Liver (tissue), 9 donors: ENCODE measurements around the gene YAF2. TPM values are rescaled to one million over a fixed set of nuclear protein-coding genes. Genes with fewer than 3 reads are reported as not detected.

Experiments
- DNase-seq: peaks from one replicate; pipeline ENCODE4 v3.0.0-alpha.2; 2017; ENCODE audit warnings: low spot score
- H3K27ac ChIP-seq, 2 donors: one replicate each; pipeline ENCODE4 v1.7.0; 2013; ENCODE audit warnings: inconsistent platforms in 2 of 2, low read length in 2 of 2, control low read depth in 1 of 2, low read depth in 1 of 2, mild to moderate bottlenecking in 1 of 2
- H3K27me3 ChIP-seq, 4 donors: one replicate each; pipeline versions ENCODE4 v1.6.1 to v1.7.0; 2013; ENCODE audit warnings: low read length in 3 of 4, inconsistent platforms in 1 of 4, mild to moderate bottlenecking in 1 of 4, moderate library complexity in 1 of 4; ENCODE audit not compliant: control insufficient read depth in 4 of 4, insufficient read depth in 4 of 4
- H3K36me3 ChIP-seq, 4 donors: one replicate each; pipeline versions ENCODE4 v1.6.1 to v1.7.0; 2013; ENCODE audit warnings: low read length in 3 of 4, mild to moderate bottlenecking in 3 of 4, low read depth in 1 of 4, moderate library complexity in 1 of 4; ENCODE audit not compliant: control insufficient read depth in 4 of 4, insufficient read depth in 3 of 4
- H3K4me1 ChIP-seq, 4 donors: one replicate each; pipeline versions ENCODE4 v1.6.1 to v1.7.0; 2013; ENCODE audit warnings: low read length in 3 of 4, mild to moderate bottlenecking in 3 of 4, moderate library complexity in 1 of 4; ENCODE audit not compliant: control insufficient read depth in 4 of 4, insufficient read depth in 4 of 4
- H3K4me3 ChIP-seq, 3 donors: one replicate each; pipeline versions ENCODE4 v1.6.1 to v1.7.0; 2013; ENCODE audit warnings: low read length in 3 of 3, control low read depth in 1 of 3, low read depth in 1 of 3, mild to moderate bottlenecking in 1 of 3
- H3K9ac ChIP-seq, 2 donors: one replicate each; pipeline ENCODE4 v1.7.0; 2013; ENCODE audit warnings: low read length in 2 of 2, mild to moderate bottlenecking in 2 of 2, moderate library complexity in 2 of 2, control low read depth in 1 of 2, low read depth in 1 of 2
- H3K9me3 ChIP-seq, 4 donors: one replicate each; pipeline versions ENCODE4 v1.6.1 to v1.7.0; 2013; ENCODE audit warnings: low read length in 3 of 4; ENCODE audit not compliant: control insufficient read depth in 4 of 4
- EGR1 ChIP-seq, 2 donors: IDR thresholded peaks; 2 replicates each; pipeline ENCODE4 v1.6.1; 2016 to 2018; ENCODE audit warnings: antibody characterized with exemption in 2 of 2, low read depth in 2 of 2
- FOXA1 ChIP-seq: IDR thresholded peaks from 2 replicates; pipeline ENCODE4 v1.6.1; 2016; ENCODE audit warnings: antibody characterized with exemption
- FOXA2 ChIP-seq: IDR thresholded peaks from 2 replicates; pipeline ENCODE4 v1.6.1; 2016; ENCODE audit warnings: antibody characterized with exemption
- GABPA ChIP-seq, 2 donors: IDR thresholded peaks in 1 of 2; conservative IDR thresholded peaks in 1 of 2; 2 replicates each; pipeline ENCODE4 v1.6.1; 2016; ENCODE audit warnings: antibody characterized with exemption in 2 of 2, mild to moderate bottlenecking in 1 of 2, moderate library complexity in 1 of 2
- HNF4A ChIP-seq, 2 donors: conservative IDR thresholded peaks; 2 replicates each; pipeline ENCODE4 v1.6.1; 2016; ENCODE audit warnings: antibody characterized with exemption in 2 of 2, mild to moderate bottlenecking in 2 of 2
- HNF4G ChIP-seq: IDR thresholded peaks from 2 replicates; pipeline ENCODE4 v1.6.1; 2016; ENCODE audit warnings: antibody characterized with exemption
- JUND ChIP-seq, 2 donors: IDR thresholded peaks; 2 replicates each; pipeline ENCODE4 v1.6.1; 2016; ENCODE audit warnings: antibody characterized with exemption in 2 of 2
- NR2F2 ChIP-seq: IDR thresholded peaks from 2 replicates; pipeline ENCODE4 v1.6.1; 2016; ENCODE audit warnings: antibody characterized with exemption
- RAD21 ChIP-seq, 2 donors: IDR thresholded peaks; 2 replicates each; pipeline ENCODE4 v1.6.1; 2016; ENCODE audit warnings: antibody characterized with exemption in 2 of 2, mild to moderate bottlenecking in 2 of 2
- RXRA ChIP-seq, 2 donors: IDR thresholded peaks; 2 replicates each; pipeline ENCODE4 v1.6.1; 2017 to 2018; ENCODE audit warnings: antibody characterized with exemption in 2 of 2, mild to moderate bottlenecking in 1 of 2
- SP1 ChIP-seq: IDR thresholded peaks from 2 replicates; pipeline ENCODE4 v1.6.1; 2018; ENCODE audit warnings: antibody characterized with exemption, mild to moderate bottlenecking
- TAF1 ChIP-seq: conservative IDR thresholded peaks from 2 replicates; pipeline ENCODE4 v1.6.1; 2016; ENCODE audit warnings: antibody characterized with exemption, mild to moderate bottlenecking
- YY1 ChIP-seq: IDR thresholded peaks from 2 replicates; pipeline ENCODE4 v1.6.1; 2016; ENCODE audit warnings: antibody characterized with exemption, mild to moderate bottlenecking
- WGBS: extraction: QIAGEN DNeasy Blood & Tissue Kit; methylation state at CpG from one replicate; pipeline ENCODE4 v1.1.7; 2013; 5-methylcytosine and 5-hydroxymethylcytosine counted together
- polyA plus RNA-seq, 2 donors: library from polyadenylated mRNA; stranded (reverse) in 1 of 2; unstranded in 1 of 2; fragments of 200-250 nt in 1 of 2; fragments of >200 nt in 1 of 2; fragmentation: Nextera tagmentation in 1 of 2; extraction: Ambion mirVana in 1 of 2; gene quantifications; one replicate each; pipeline versions ENCODE4 v1.2.1 to v1.2.3, GENCODE V29; 2013 to 2015
- total RNA-seq, 2 donors: library from RNA; depleted of rRNA; stranded (reverse); fragments of >200 nt; gene quantifications; one replicate each; pipeline ENCODE4 v1.2.3, GENCODE V29; 2014
- TF ChIP-seq, protein P1 (sequence below): IDR thresholded peaks from 2 replicates; pipeline ENCODE4 v1.6.1; 2016; ENCODE audit warnings: antibody characterized with exemption
- TF ChIP-seq, protein P2 (sequence below): IDR thresholded peaks from 2 replicates; pipeline ENCODE4 v1.6.1; 2016; ENCODE audit warnings: antibody characterized with exemption, mild to moderate bottlenecking
- TF ChIP-seq, protein P3 (sequence below): IDR thresholded peaks from 2 replicates; pipeline ENCODE4 v1.6.1; 2016; ENCODE audit warnings: antibody characterized with exemption
- TF ChIP-seq, protein P4 (sequence below): fragments of 150-350 bp; IDR thresholded peaks from 2 replicates; pipeline ENCODE4 v1.5.1; 2017; ENCODE audit warnings: improper control_type of control experiment, low read depth, low read length; ENCODE audit not compliant: missing input control
- TF ChIP-seq, protein P5 (sequence below): IDR thresholded peaks from 2 replicates; pipeline ENCODE4 v1.6.1; 2016; ENCODE audit warnings: antibody characterized with exemption
- donor health status: healthy.
- donor health status: healthy.
- donor health status: healthy.
- donor health status: healthy.
- donor health status: healthy.

The YAF2 gene
- total and polyA plus RNA-seq, 4 donors = 7.3 to 22.9 (median 16.2) TPM

DNA sequence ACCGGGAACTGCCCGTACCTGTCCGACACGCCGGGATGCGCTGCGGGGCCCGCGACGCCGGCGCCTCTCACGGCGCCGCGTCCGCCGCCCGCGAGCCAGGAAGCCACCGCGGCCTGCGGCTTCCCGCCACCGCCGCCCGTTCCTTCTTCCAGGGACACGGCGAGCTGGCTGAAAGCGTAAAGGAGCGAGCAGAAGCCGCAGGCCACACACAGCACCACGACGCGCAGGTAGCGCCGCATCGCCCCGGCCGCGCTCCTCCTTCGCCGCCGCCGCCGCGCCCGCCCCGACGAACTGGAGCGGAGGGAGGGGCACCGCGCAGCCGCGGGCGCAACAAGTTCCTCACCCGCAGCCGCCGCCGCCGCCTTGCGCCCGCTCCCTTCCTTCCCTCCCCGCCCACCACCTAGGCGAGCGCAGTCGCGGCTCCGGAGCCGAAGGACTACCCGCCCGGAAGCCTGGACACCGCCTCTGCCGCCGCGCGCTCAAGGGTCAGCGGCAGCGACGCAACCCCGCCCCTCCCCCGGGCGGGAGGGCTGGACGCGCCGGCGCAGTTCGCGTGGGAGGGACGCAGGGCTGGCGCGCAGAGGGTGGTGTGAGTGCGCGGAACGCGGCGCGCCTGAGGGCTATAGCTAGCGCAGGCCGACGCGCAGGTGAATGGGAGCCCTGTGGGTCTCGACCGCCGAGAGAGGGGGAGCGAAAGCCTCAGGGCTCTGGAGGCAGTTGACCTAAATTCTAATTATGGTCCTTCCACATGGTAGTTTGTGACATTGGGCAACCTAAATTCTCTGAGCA lies 93.4 kb downstream of the YAF2 start, which contains the start of gene GXYLT1:
Gene GXYLT1 (minus strand): TSS at position 467 of the 789 bp plus-strand sequence. CDS start 228 bp downstream, at position 239.
- H3K27ac ChIP-seq = peak within 1 kb of the TSS; percentile 84 to 86
- H3K9ac ChIP-seq = peak within 1 kb of the TSS; percentile 30 to 77
- WGBS = under 1% methylated on average over 106 of the region's 106 CpGs
- DNase-seq = peak; percentile 90
- H3K4me1 ChIP-seq = peaks cover 0 to 20% (median 15%) of the 10 kb centered on the region in 4 donors
- H3K36me3 ChIP-seq = no peaks in the 10 kb centered on the region
- H3K27me3 ChIP-seq = no peaks in the 10 kb centered on the region
- peak within 1 kb of the TSS; percentile 84 to 97 (median 87) for H3K4me3 ChIP-seq
- TF ChIP-seq YY1 (peak; percentile 56), RXRA (IDR thresholded peaks at IDR 0.05) (no peak), GABPA (IDR thresholded peaks at IDR 0.05 in 1 of 2, conservative IDR thresholded peaks at IDR 0.05 in 1 of 2) (peak in 1 of 2 donors; percentile 75), JUND (IDR thresholded peaks at IDR 0.05) (no peak), TAF1 (no peak), SP1 (peak; percentile 32), FOXA1 (no peak), NR2F2 (no peak), EGR1 (IDR thresholded peaks at IDR 0.05; ENCODE audit: low read depth in 2 of 2) (peak; percentile 65 to 87), HNF4A (conservative IDR thresholded peaks at IDR 0.05) (no peak), RAD21 (IDR thresholded peaks at IDR 0.05) (peak; percentile 17 to 49), HNF4G (no peak), FOXA2 (no peak)
- TF ChIP-seq, protein P1, sequence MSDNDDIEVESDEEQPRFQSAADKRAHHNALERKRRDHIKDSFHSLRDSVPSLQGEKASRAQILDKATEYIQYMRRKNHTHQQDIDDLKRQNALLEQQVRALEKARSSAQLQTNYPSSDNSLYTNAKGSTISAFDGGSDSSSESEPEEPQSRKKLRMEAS = no peak
- TF ChIP-seq, protein P2, sequence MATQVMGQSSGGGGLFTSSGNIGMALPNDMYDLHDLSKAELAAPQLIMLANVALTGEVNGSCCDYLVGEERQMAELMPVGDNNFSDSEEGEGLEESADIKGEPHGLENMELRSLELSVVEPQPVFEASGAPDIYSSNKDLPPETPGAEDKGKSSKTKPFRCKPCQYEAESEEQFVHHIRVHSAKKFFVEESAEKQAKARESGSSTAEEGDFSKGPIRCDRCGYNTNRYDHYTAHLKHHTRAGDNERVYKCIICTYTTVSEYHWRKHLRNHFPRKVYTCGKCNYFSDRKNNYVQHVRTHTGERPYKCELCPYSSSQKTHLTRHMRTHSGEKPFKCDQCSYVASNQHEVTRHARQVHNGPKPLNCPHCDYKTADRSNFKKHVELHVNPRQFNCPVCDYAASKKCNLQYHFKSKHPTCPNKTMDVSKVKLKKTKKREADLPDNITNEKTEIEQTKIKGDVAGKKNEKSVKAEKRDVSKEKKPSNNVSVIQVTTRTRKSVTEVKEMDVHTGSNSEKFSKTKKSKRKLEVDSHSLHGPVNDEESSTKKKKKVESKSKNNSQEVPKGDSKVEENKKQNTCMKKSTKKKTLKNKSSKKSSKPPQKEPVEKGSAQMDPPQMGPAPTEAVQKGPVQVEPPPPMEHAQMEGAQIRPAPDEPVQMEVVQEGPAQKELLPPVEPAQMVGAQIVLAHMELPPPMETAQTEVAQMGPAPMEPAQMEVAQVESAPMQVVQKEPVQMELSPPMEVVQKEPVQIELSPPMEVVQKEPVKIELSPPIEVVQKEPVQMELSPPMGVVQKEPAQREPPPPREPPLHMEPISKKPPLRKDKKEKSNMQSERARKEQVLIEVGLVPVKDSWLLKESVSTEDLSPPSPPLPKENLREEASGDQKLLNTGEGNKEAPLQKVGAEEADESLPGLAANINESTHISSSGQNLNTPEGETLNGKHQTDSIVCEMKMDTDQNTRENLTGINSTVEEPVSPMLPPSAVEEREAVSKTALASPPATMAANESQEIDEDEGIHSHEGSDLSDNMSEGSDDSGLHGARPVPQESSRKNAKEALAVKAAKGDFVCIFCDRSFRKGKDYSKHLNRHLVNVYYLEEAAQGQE = peak; percentile 44
- TF ChIP-seq, protein P3, sequence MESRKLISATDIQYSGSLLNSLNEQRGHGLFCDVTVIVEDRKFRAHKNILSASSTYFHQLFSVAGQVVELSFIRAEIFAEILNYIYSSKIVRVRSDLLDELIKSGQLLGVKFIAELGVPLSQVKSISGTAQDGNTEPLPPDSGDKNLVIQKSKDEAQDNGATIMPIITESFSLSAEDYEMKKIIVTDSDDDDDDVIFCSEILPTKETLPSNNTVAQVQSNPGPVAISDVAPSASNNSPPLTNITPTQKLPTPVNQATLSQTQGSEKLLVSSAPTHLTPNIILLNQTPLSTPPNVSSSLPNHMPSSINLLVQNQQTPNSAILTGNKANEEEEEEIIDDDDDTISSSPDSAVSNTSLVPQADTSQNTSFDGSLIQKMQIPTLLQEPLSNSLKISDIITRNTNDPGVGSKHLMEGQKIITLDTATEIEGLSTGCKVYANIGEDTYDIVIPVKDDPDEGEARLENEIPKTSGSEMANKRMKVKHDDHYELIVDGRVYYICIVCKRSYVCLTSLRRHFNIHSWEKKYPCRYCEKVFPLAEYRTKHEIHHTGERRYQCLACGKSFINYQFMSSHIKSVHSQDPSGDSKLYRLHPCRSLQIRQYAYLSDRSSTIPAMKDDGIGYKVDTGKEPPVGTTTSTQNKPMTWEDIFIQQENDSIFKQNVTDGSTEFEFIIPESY = no peak
- TF ChIP-seq, protein P4, sequence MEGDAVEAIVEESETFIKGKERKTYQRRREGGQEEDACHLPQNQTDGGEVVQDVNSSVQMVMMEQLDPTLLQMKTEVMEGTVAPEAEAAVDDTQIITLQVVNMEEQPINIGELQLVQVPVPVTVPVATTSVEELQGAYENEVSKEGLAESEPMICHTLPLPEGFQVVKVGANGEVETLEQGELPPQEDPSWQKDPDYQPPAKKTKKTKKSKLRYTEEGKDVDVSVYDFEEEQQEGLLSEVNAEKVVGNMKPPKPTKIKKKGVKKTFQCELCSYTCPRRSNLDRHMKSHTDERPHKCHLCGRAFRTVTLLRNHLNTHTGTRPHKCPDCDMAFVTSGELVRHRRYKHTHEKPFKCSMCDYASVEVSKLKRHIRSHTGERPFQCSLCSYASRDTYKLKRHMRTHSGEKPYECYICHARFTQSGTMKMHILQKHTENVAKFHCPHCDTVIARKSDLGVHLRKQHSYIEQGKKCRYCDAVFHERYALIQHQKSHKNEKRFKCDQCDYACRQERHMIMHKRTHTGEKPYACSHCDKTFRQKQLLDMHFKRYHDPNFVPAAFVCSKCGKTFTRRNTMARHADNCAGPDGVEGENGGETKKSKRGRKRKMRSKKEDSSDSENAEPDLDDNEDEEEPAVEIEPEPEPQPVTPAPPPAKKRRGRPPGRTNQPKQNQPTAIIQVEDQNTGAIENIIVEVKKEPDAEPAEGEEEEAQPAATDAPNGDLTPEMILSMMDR = no peak
- TF ChIP-seq, protein P5, sequence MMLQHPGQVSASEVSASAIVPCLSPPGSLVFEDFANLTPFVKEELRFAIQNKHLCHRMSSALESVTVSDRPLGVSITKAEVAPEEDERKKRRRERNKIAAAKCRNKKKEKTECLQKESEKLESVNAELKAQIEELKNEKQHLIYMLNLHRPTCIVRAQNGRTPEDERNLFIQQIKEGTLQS = no peak
- no peaks in the 10 kb centered on the region for H3K9me3 ChIP-seq
